HPDE6-E6E7 (cell line): ENCODE results near the gene ZRANB2.

Source experiments
- DNase-seq: peaks from one replicate; pipeline ENCODE4 v3.0.0; 2011; ENCODE audit warnings: missing footprints; ENCODE audit errors: extremely low spot score

The ZRANB2 gene

DNA sequence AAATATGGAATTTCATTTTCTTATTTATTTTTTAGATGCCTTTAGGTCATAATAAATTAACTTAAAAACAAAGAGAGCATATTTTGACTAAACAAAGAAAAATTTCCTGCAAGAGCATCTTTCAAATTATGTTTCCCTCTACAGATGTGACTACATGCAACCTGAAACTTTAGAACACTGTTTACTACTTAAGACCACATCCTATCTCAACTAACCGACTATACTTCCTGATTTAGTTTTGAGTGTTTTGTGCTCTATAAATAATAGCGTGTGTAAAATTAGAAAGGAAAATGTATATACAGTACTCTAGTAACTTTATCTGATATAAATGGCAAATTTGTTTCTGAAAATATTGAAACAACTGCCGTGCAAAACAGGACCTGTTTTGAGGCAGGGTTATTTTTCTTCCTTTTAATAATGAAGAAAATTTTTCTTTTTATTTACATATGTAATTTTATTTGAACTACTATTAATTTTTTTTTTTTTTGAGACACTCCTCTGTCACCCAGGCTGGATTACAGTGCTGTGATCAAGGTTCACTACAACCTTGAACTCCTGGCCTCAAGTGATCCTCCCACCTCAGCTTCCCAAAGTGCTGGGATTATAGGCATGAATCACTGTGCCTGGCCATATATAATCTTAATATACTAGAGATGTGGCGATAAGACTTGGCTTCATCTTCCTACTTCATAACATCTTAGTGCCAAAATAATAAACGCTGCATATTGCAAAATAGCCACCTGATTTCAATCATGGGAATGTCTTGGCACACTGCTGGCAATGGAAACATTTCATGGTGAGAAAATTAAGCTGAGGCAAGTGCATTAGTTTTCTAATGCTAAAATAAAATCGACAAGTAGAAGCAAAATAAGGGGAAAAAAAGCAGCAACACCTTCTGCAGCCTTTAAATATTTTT is 12.3 kb downstream of the ZRANB2 start:
- no peak for DNase-seq

GRCh38 chr1:71054791-71055190 is 26.0 kb downstream of the ZRANB2 start:
- DNase-seq, result no peak

DNA sequence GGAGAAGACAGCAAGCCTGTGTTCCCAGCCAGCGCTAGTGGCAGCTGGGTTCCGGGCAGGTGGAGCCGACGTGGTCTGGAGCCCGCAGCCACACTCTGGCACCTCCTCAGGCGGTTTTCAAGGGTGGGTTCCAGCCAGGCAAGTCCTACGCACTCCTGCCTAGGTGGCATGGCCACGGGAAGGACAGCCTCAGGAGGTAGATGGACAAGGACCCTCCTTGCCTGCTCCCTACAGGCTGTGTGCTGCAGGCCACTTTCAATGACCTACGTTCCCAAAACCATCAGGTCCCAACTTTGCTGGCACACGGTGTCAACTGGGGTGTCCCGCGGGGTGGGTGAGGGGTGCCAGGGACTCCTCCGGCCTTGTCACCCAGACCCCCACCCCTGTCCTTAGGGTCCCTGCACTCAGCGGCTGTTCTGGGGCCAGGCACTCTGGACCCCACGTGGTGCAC is 26.5 kb downstream of the ZRANB2 start:
- DNase-seq, result no peak

- DNase-seq, result no peak
Measured at GRCh38 chr1:71053758-71054157, 27.1 kb downstream of the ZRANB2 start.

- no peak for DNase-seq
Measured at GRCh38 chr1:71053146-71053545, 27.7 kb downstream of the ZRANB2 start.

DNA sequence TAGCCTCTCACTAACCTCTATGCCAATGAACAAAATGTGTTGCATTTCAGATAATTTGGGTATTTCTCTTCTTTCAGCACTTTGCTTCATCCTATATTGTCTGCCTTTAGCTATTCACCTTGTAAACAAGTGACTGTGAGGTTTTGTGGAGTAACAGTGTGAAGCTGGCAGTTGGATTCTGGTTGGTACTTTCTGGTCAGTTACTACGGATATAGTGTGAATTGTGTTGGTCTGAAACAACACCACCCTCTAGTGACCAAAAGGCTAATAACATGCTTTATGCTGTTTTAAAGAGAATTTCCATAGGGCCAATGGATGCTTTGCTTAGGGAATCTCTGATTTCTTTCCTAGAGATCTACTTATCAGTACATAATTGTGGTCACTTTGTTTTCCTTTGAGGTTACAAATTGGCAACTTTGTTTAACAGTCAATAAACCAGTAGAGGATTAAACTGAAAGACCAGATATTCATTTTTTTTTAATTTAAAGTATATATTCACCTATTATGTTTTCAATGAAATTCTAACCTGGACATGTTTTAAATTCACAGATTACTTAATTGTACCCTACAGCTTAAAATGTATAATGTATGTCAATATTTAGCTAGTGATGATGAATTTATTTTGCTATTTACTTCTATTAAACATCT is 30.8 kb downstream of the ZRANB2 start:
- DNase-seq, result peak; percentile 19

DNA sequence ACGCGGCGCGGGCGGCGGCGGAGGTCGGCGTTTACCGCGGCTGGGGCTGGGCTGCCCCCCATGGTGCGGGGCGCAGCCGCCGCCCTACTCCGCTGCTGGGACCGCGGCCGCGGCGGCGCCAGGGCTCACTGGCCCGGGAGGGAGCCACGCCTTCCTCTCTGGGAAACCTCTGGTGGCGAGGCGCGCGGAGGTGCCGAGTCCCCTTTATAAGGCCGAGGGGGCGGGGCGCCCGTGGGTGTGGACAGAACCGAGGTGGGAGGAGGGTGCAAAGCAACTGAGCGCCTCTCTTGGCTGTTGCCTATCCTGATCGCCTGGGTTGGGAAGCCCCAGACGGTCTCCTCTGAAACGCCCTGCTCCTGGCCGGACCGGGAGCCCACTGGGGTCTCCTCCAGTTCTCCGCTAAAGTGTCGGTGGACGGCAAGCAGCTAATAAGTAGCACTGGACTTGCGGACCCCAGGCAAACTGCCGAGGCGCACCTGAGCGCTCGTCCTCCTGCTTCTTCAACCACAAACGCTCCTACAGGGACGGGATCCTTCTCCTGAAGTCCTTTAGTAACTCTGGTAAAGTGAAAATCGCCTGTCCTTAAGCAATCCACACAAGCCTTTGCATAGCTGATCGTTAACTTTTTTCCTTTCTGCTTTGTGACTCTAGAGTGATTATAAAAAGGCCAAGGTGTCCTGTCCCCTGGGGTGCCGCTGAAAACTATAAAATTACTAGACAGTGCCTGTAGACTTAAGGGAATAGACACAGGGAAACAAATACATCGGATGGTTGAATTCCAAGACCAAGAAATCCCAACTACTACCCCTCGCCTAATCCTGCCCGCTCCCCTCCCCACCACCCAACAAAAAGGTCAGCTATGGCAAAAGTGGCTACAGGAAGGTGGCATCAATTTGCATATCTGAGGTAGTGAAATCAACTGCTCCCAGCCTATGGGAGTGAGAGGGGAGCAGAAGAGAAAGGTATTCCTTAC is 32.9 kb downstream of the ZRANB2 start, which contains the start of gene PTGER3:
Gene PTGER3 (minus strand): TSS at position 182 of the 973 bp plus-strand sequence. CDS start 239 bp downstream, outside the sequence.
- DNase-seq, result no peak

DNA sequence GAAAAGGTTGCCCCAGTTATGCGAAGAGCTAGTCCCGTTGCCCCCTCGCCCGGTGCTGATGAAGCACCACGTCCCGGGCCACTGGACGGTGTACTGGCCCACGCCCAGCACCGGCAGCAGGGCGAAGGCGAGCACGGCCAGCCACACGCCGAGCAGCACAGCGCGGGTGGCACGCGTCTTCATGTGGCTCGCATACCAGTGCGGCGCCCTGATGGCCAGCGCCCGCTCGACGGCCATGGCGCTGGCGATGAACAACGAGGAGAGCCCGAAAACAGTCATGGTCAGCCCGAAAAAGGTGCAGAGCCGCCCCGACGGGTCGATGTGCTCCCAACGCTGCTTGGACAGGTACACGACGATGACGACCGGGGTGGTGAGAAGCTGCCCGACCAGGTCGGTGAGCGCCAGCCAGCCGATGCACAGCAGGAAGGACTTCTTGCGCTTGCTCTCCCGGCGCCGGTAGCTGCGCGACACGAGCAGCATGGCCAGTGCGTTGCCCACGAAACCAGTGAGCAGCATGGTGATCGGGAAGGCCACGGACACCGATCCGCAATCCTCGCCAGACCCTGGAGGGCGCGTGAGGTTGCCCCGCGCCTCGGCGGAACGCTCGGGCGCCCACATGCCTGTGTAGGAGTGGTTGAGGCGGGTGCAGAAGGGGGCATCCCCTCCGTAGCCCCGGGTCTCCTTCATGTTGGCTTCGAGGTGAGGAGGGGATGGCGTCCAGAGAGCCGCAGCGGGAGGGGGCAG is 33.8 kb downstream of the ZRANB2 start:
- no peak for DNase-seq

- no peak for DNase-seq
Measured at GRCh38 chr1:71045463-71046028, 35.3 kb downstream of the ZRANB2 start.

GRCh38 chr1:71044833-71045232 is 36.0 kb downstream of the ZRANB2 start:
- no peak for DNase-seq

DNA sequence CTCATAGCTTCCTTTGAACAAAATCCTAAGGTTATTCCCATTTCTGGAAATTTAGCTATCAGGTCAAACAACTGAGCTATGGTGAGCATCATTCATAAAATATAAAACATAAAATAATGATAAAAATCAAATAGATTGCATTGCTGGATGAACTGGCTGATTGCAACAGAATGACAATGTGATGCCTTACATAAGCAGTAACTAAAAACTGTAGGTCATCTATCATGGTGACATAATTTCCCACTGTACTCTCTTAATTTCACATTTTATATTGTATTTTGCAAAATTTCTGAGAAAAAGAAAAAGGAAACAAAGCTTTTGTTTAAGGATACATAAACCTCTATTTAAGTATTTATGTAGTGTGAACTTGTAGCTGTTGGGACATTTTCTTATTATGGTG is 37.8 kb downstream of the ZRANB2 start:
- no peak for DNase-seq

DNA sequence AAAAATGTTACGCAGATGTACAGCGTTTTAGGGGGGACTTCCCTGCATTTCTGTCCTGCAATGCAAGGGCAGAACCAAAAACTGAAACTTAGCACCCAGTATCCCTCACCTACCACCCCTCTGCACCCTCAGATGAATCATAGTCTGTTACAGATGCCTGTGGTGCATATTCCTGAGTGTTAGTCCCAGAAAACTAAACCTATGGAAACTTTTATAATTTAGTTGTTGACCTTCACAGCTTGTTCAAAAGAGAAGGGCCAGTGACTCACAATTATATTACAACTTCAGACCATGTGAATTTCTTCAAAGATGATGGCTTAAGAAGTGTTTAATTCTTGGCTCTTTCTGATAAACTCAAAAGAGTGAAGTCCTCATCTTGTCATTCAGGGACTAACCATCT is 39.0 kb downstream of the ZRANB2 start:
- DNase-seq, result no peak

DNA sequence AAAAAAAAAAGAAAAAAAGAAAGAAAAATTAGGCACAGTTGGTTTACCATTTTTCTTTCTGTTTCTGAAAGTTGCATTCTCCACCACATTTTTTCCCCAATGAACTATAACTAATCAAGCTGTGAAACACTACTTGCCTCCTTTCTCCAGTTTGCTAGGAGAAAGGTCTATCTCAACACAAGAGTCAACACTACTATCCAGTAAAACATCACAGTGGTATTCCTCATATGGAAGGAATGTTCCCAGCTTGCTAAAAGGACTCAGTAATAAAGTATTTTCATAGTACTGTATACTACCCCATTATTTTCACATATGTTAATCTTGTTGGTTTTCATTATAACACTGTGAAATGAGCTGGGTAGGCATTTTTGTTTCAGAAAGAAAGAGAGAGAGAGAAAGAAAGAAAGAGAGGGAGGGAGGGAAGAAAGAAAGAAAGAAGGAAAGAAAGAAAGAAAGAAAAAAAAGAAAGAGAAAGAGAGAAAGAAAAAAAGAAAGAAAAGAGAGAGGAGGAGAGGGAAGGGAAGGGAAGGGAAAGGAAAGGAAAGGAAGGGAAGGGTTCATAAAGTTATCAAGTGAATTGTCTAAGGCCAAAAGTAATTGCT is 41.1 kb downstream of the ZRANB2 start:
- DNase-seq, result no peak

DNA sequence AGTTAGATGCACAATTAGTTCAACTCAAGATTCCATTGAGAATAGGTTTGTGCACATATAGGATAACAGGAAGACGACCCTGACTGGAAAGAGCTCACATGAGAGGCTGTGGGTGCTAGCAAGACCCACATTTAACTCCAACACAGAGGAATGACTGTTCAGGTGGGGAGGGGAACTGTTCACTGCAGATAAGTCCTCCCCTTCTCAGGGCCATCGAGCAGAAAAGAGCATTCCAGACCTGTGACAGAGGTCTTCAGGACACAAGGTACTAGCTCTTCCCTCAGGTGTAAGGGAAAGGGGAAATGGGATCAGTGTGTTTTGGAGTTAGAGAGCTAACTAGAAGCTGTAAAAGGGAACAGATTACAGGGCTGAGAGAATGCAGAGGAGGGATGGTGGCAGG is 41.9 kb downstream of the ZRANB2 start:
- DNase-seq, result no peak

DNA sequence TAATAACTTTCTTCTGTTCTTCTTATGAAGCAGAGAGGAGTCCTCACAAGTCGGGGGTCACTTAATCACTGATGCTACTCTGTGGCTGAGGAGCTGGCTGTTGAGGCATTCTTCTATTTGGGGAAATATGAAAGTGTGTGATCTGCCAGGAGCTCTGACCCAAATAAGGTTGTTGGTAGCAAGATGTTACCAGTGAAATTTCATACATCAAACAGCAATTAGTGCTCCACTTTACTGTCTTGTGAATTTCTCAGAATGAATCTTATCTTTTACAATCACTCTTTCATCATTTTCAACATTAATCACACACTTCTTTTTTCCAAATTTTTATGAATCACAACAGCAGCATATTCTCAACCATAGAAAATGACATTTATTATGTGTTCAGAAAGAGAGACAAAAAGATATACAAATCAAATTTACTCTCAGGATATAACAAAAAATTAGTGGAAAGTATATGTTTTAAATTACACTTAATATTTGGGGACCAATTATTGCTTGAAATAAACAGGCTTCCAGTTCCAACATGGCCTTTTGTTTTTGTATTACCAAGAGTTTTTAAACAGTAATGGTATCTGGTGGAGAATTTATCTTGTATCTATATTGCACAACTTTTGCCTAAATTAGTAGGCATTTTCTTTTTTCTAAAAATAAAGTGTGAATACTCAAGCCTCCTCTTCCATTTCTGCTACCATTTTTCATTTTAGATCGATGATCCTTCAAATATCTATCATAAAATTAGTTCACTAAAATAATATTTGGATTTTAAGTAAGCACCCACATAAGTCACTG is 42.8 kb downstream of the ZRANB2 start:
- DNase-seq, result no peak

- DNase-seq, result no peak
Measured at GRCh38 chr1:71037066-71037465, 43.8 kb downstream of the ZRANB2 start.

DNA sequence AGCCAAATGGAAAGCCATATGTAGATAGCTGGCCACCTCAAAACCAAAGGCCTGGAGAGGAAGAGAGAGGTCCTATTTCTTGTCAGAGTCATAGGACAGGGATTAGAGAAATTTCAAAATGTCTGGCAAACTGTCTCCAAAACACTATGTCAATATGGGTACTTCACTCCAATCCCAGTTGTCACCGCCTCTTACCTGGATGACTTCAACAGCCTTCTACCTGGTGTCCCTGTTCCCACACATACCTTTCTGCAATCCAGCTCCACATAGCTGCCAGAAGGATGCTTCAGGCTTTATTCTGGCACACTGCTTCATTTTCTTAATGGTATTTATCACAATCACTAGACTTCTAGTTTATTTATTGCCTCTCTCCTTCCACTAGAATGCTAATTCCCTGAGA is 47.7 kb downstream of the ZRANB2 start:
- no peak for DNase-seq

GRCh38 chr1:71031426-71031825 is 49.4 kb downstream of the ZRANB2 start:
- no peak for DNase-seq

GRCh38 chr1:71030026-71030425 is 50.8 kb downstream of the ZRANB2 start:
- DNase-seq, result no peak
